ENCODE results near the gene RNF223. TPM values are rescaled to one million over a fixed set of nuclear protein-coding genes. Genes with fewer than 3 reads are reported as not detected.

RNF223 gene
- total RNA-seq, 1 donor: not detected

GRCh38 chr1:1055841-1056736 is 18.0 kb downstream of the RNF223 start:
- H3K9me3 ChIP-seq (ENCODE audit: low read depth, low read length): no peaks in the 10 kb centered on the region
- H3K36me3 ChIP-seq (ENCODE audit: insufficient read depth, low read length): no peaks in the 10 kb centered on the region
- TF ChIP-seq CTCF (IDR thresholded peaks at IDR 0.05; ENCODE audit: extremely low read depth, low read depth, low read length): no peak
- no peaks in the 10 kb centered on the region for H4K20me1 ChIP-seq (ENCODE audit: insufficient read depth, low read length)
- H3K27ac ChIP-seq (ENCODE audit: low read depth, low read length): no peak overlapping the region
- H3K79me2 ChIP-seq (ENCODE audit: insufficient read depth, low read length): no peaks in the 10 kb centered on the region
- H3K27me3 ChIP-seq (ENCODE audit: insufficient read depth, low read length): peaks cover 27% of the 10 kb centered on the region
- no peak overlapping the region for H3K4me2 ChIP-seq (ENCODE audit: insufficient read depth, low read length)
- no peaks in the 10 kb centered on the region for H3K4me1 ChIP-seq (ENCODE audit: insufficient read depth, low read length)
- no peak for DNase-seq (ENCODE audit: insufficient read length, low spot score, missing footprints)
- H2AFZ ChIP-seq (ENCODE audit: low read length): no peak overlapping the region
- H3K4me3 ChIP-seq (ENCODE audit: insufficient read depth, low read length): no peak overlapping the region

- Histone ChIP-seq H3K79me2 (ENCODE audit: insufficient read depth, low read length) (no peaks in the 10 kb centered on the region), H3K4me3 (ENCODE audit: insufficient read depth, low read length) (no peak overlapping the region)
- TF ChIP-seq CTCF (IDR thresholded peaks at IDR 0.05; ENCODE audit: extremely low read depth, low read depth, low read length): no peak
Measured at GRCh38 chr1:1054971-1055370, 19.1 kb downstream of the RNF223 start.

DNA sequence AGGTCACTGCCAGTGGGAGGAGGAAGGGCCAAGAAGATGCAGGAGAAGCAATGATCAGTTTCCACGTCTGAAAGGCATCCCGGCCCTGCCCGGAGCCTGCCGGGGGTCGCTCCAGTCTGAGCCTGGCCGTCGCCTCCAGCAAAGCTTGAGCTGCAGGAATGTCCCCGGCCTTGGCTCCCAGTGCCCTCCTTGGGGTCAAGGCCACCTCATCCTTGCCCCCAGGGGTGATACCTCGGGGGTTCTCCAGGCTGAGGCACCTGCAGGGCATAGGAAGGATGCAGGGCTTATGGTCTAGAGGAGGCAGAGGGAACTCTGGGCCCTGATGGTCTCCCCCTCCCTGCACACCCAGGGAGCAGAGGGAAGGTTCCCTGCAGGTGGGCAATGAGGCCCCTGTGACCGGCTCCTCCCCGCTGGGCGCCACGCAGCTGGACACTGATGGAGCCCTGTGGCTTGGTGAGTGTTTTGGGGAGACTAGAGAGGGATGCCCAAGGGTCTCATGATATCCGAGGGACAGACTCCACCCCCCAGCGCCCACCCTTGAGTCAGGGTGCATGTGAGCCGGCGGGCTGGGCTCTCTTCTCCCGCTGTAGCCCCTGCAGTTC is 19.9 kb downstream of the RNF223 start:
- DNase-seq (ENCODE audit: insufficient read length, low spot score, missing footprints): no peak
- no peaks in the 10 kb centered on the region for H3K4me1 ChIP-seq (ENCODE audit: insufficient read depth, low read length)
- no peak overlapping the region for H2AFZ ChIP-seq (ENCODE audit: low read length)
- no peaks in the 10 kb centered on the region for H3K36me3 ChIP-seq (ENCODE audit: insufficient read depth, low read length)
- H3K4me3 ChIP-seq (ENCODE audit: insufficient read depth, low read length): no peak overlapping the region
- H3K79me2 ChIP-seq (ENCODE audit: insufficient read depth, low read length): no peaks in the 10 kb centered on the region
- TF ChIP-seq CTCF (IDR thresholded peaks at IDR 0.05; ENCODE audit: extremely low read depth, low read depth, low read length): no peak
- H4K20me1 ChIP-seq (ENCODE audit: insufficient read depth, low read length): no peaks in the 10 kb centered on the region
- peaks cover 11% of the 10 kb centered on the region for H3K27me3 ChIP-seq (ENCODE audit: insufficient read depth, low read length)
- H3K9me3 ChIP-seq (ENCODE audit: low read depth, low read length): no peaks in the 10 kb centered on the region
- no peak overlapping the region for H3K4me2 ChIP-seq (ENCODE audit: insufficient read depth, low read length)
- no peak overlapping the region for H3K27ac ChIP-seq (ENCODE audit: low read depth, low read length)

More at GRCh38 chr1:1054971-1055370, 19.1 kb downstream of the RNF223 start:
- H4K20me1 ChIP-seq (ENCODE audit: insufficient read depth, low read length): no peaks in the 10 kb centered on the region
- H3K27ac ChIP-seq (ENCODE audit: low read depth, low read length): no peak overlapping the region
- no peak overlapping the region for H2AFZ ChIP-seq (ENCODE audit: low read length)
- no peaks in the 10 kb centered on the region for H3K36me3 ChIP-seq (ENCODE audit: insufficient read depth, low read length)
- no peak overlapping the region for H3K4me2 ChIP-seq (ENCODE audit: insufficient read depth, low read length)
- no peaks in the 10 kb centered on the region for H3K4me1 ChIP-seq (ENCODE audit: insufficient read depth, low read length)
- no peaks in the 10 kb centered on the region for H3K9me3 ChIP-seq (ENCODE audit: low read depth, low read length)
- no peak for DNase-seq (ENCODE audit: insufficient read length, low spot score, missing footprints)
- peaks cover 16% of the 10 kb centered on the region for H3K27me3 ChIP-seq (ENCODE audit: insufficient read depth, low read length)

DNA sequence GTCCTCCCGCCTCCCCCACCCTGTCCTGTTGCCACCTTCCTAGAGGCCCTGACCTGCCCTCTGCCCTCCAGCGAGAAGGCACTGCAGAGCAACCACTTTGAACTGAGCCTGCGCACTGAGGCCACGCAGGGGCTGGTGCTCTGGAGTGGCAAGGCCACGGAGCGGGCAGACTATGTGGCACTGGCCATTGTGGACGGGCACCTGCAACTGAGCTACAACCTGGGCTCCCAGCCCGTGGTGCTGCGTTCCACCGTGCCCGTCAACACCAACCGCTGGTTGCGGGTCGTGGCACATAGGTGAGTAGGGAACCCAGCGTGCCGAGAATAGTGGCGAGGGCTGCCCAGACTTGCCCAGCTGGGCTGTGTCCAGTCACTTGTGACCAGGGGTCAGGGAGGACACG is 20.4 kb downstream of the RNF223 start:
- no peak overlapping the region for H3K4me3 ChIP-seq (ENCODE audit: insufficient read depth, low read length)
- no peaks in the 10 kb centered on the region for H3K79me2 ChIP-seq (ENCODE audit: insufficient read depth, low read length)
- DNase-seq (ENCODE audit: insufficient read length, low spot score, missing footprints): no peak
- H3K27ac ChIP-seq (ENCODE audit: low read depth, low read length): no peak overlapping the region
- no peaks in the 10 kb centered on the region for H3K36me3 ChIP-seq (ENCODE audit: insufficient read depth, low read length)
- H3K27me3 ChIP-seq (ENCODE audit: insufficient read depth, low read length): peaks cover 8% of the 10 kb centered on the region
- no peak for TF ChIP-seq CTCF (IDR thresholded peaks at IDR 0.05; ENCODE audit: extremely low read depth, low read depth, low read length)
- H3K4me2 ChIP-seq (ENCODE audit: insufficient read depth, low read length): no peak overlapping the region
- H4K20me1 ChIP-seq (ENCODE audit: insufficient read depth, low read length): no peaks in the 10 kb centered on the region
- no peaks in the 10 kb centered on the region for H3K9me3 ChIP-seq (ENCODE audit: low read depth, low read length)
- H3K4me1 ChIP-seq (ENCODE audit: insufficient read depth, low read length): no peaks in the 10 kb centered on the region
- H2AFZ ChIP-seq (ENCODE audit: low read length): no peak overlapping the region
